C4-2B (cell line): Measurements from ENCODE around the gene ZW10.

Experiments
- CTCF ChIP-seq: fragments of 450-650 bp; conservative IDR thresholded peaks from 2 replicates; pipeline ENCODE4 v1.5.1; 2017; ENCODE audit warnings: mild to moderate bottlenecking
- ZFX ChIP-seq: fragments of 450-650 bp; IDR thresholded peaks from 2 replicates; pipeline ENCODE4 v1.6.1; 2017

DNA sequence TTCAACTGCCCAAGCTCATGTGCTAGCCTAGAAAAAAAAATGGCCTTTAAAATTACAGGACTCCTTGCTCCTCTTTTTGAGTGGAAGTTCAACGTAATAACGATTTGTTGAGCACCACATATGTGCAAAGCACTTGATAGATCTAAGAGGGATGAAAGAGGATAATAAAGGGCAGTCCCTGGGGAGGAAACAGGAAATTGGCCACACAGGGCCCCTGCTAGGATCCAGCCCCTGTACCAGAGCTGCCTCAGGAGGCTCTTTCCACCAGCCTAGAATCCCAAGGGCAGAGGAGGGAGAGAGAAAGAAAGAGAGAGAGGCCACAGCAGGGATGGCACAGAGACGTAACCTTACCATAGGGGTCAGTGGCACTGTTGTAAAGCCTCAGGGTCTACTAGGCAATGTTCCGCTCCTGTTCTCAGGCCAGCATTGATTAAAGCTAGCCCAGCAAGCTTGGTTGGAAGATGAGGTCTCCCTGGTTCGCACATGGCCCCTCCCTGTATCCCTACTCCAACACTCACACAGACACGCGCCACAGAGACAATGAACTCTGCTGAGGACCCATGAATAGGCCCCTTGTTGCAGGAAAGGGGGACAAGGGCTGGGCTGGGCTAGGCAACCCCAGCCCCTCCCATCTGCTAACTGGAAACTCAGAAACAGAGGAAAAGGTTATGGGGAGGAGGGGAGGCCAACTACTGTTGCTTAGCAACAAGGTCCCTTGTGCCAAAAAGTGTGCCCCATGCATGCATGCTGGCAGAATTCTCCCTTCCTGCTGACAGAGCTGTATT lies 67.4 kb downstream of the ZW10 start, which contains the start of gene TMPRSS5:
- TF ChIP-seq CTCF, result no peak
- TF ChIP-seq ZFX, result no peak
